ENCODE data around the gene MCM6.
"Not testable (repeated sequence)": the region's sequence is repeated elsewhere in the genome, so short reads cannot be mapped to it uniquely, and the experiment has no call there.

Gene MCM6

GRCh38 chr2:135876066-135876711 is at the start of gene MCM6:
Gene MCM6, minus strand, starts transcription at chr2:135876443. Its CDS starts 78 bp downstream, at chr2:135876365.
- peak; percentile 93 for DNase-seq (ENCODE audit: low read depth)

- DNase-seq (ENCODE audit: low read depth), result no peak
Measured at GRCh38 chr2:135925571-135925970, 49.3 kb upstream of the MCM6 start.

DNA sequence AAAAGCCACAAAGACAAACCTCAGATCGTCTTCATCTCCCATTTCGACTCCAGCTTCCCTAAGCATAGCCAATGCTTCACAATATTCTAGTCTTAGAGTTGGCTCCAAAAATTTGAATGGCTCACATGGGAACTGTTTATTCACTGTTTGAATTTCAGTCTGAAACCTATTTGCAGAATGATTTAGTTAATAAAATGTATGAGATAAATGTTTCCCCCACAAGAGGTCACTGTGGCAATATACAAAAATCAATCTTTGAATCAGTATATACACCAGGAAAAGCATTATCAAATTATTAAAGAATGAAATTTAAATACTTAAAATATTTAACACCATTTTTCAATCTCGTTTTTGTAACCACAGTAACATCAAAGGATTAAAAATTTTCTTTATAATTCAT is 40.0 kb upstream of the MCM6 start:
- DNase-seq (ENCODE audit: low read depth), result no peak

DNA sequence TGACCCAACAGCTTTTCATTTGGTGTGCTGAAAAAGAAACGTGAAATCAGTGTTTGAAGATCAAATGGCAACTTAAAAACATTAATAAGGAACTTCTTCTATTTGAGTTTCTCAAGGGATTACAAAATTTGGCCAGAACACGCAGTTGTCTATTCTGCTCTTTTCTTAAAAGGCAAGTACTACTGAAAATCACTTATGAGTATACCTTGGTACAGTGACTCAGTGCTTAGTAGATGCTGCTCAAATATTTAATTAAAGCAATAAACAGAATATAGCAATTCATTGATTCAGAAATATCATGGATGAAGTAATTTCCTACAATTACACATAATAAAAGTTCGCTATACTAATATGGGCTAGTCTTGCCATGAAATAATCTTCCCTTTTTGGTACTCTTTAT is 38.2 kb upstream of the MCM6 start:
- DNase-seq (ENCODE audit: low read depth), result no peak

- no peak for DNase-seq (ENCODE audit: low read depth)
Measured at GRCh38 chr2:135913727-135914365, 37.6 kb upstream of the MCM6 start.

GRCh38 chr2:135909976-135910375 is 33.7 kb upstream of the MCM6 start:
- no peak for DNase-seq (ENCODE audit: low read depth)

GRCh38 chr2:135905679-135906078 is 29.4 kb upstream of the MCM6 start:
- DNase-seq (ENCODE audit: low read depth), result no peak

- no peak for DNase-seq (ENCODE audit: low read depth)
Measured at GRCh38 chr2:135904341-135904989, 28.2 kb upstream of the MCM6 start.

DNA sequence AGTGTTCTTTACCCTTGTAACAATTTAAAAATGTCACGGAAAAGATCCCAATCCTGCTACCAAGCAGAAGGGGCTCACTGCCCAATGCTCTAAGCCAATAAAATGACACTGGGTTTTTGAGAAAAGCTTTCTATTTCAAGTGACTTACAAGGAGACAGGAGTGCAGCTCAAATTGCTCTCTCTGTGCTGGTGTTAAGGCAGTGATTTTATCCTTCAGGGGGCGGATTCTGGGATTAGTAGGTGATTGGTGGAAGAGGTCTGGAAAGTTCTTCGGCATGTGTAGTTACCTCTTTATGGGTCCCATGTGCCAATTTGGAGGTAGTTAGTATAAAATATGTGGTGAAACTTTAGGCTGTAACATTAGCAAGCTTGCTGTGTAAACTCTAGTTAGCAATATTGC is 27.4 kb upstream of the MCM6 start:
- no peak for DNase-seq (ENCODE audit: low read depth)

GRCh38 chr2:135899567-135899966 is 23.3 kb upstream of the MCM6 start:
- DNase-seq (ENCODE audit: low read depth), result no peak

GRCh38 chr2:135898234-135898786 is 22.1 kb upstream of the MCM6 start:
- DNase-seq (ENCODE audit: low read depth), result no peak

DNA sequence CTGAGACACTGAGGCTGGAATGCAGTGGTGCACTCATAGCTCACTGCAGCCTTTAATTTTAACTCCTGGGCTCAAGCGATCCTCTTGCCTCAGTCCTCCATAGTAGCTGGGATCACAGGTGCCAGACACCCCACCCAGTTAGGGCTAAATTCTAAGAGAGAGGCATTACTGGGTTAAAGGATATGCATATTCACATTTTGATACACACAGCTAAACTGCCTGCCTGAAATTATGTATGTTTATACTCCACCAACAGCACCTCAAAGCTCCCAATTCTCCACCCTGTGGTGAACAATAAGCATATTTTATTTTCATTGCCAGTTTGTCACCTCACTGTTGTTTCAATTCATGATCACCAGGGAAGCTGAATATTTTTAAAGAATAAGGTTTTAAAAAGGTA is 18.7 kb upstream of the MCM6 start:
- no peak for DNase-seq (ENCODE audit: low read depth)

DNA sequence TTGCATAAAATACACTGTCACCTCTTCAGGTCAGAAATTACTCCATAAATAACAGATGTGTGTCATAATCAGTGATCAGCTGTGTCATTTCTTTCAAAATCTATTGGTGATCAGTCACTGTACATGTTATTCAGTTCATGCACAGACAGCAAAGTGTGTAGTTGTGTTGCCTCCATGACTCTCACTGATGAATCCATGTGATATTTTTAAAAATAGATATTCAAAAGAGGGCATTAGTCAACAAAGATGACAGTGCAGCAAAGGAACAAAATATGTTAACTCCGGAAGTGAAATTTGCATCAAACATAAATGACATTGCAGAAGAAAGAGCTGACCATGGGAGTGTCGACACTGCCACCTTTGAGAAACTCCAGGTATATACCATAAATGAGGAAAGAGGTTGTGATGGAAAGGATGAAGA is 17.1 kb upstream of the MCM6 start:
- DNase-seq (ENCODE audit: low read depth), result no peak

- DNase-seq (ENCODE audit: low read depth), result no peak
Measured at GRCh38 chr2:135890835-135891234, 14.6 kb upstream of the MCM6 start.

- no peak for DNase-seq (ENCODE audit: low read depth)
Measured at GRCh38 chr2:135890149-135890548, 13.9 kb upstream of the MCM6 start.

DNA sequence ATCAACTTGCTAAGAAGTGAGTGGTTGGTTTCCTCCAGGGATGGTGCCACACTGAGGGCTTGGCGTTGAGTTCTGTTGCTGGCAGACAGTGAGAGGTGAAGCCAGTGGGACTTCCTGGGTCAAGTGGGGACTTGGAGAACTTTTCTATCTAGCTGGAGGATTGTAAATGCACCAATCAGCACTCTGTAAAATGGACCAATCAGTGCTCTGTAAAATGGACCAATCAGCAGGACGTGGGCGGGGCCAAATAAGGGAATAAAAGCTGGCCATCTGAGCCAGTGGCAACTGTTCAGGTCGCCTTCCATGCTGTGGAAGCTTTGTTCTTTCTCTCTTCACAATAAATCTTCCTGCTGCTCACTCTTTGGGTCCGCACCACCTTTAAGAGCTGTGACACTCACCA is 12.3 kb upstream of the MCM6 start:
- DNase-seq (ENCODE audit: low read depth), result not testable (repeated sequence)

DNA sequence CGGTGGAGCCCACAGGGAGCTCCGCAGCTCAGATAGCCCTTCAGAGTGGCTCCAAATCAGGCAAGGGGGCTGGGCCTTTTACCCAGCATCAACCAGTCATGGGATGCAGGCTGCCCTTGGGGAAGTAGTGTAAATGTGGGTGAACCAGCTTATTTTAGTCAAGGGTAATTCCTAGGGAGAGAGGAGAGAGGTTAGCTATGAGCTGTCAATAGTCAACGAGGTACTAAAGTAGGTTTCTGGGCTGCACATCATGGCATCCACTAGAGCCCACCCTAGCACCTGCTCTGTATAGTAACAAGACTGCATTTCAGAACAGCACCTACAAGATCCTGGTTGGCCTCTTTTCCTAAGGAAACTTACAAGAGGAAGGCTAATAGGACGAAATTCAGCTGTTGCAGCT is 9.5 kb upstream of the MCM6 start:
- no peak for DNase-seq (ENCODE audit: low read depth)

- no peak for DNase-seq (ENCODE audit: low read depth)
Measured at GRCh38 chr2:135882415-135882814, 6.2 kb upstream of the MCM6 start.

- DNase-seq (ENCODE audit: low read depth), result not testable (repeated sequence)
Measured at GRCh38 chr2:135876770-135877169, 527 bp upstream of the MCM6 start.

DNA sequence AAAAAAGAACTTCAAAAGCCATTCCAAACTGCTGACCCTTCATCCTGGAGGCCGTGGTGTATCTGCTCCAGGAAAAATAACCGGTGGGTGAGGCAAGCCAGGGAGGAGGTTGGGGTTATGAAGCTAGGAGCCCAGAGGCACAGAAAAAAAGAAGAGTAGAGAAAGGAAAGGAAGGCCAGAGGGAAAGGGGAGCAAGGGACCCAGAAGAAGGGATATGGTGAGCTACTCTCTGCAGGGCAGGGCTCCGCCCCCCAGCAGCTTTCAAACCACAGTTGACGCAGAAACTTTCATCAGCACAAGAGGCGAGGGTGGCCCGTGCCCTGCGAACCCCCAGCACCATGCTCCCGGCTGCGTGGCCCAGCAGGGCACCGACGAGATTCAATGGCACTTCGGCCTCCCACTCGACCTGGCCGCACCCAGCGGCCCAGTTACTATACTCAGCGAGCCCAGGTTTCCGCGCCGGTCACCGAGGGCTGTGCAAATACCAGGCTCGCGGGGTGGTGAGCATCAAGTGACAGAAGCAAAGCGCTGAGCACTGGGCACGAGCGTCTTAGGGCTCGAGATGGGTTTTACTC is 665 bp downstream of the MCM6 start:
- no peak for DNase-seq (ENCODE audit: low read depth)

GRCh38 chr2:135874777-135875365 is 1.4 kb downstream of the MCM6 start:
- DNase-seq (ENCODE audit: low read depth), result no peak

DNA sequence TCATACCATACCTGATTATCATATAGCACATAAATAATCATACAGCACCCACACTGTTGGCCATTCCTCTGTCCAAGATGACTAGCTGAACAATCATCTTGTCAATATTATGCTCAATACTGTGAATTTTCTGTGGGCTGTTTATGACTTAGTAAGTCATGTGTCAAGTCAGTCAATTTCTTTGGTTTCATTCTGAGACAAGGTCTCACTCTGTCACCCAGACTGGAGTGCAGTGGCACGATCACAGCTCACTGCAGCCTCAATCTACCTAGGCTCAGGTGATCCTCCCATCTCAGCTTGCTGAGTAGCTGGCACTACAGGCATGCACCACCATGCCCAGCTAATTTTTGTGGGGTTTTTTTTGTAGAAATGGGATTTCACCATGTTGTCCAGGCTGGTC is 5.7 kb downstream of the MCM6 start:
- DNase-seq (ENCODE audit: low read depth), result no peak
